HFFc6 (cell line): Measurements from ENCODE around the gene GRM4. TPM values are rescaled to one million over a fixed set of nuclear protein-coding genes. Genes with fewer than 3 reads are reported as not detected.

Experiments
- DNase-seq: peaks from one replicate; pipeline ENCODE4 v3.0.0-alpha.2; 2018
- H3K27ac Mint-ChIP-seq: 2 replicates; pipeline ENCODE4 v1.8.0; 2020; ENCODE audit warnings: mild to moderate bottlenecking, mixed read lengths
- H3K27me3 Mint-ChIP-seq: 2 replicates; pipeline ENCODE4 v1.8.0; 2021; ENCODE audit warnings: mild to moderate bottlenecking, moderate library complexity, mixed read lengths; ENCODE audit not compliant: insufficient read depth
- H3K36me3 Mint-ChIP-seq: 2 replicates; pipeline ENCODE4 v1.8.0; 2021; ENCODE audit warnings: low read depth, mixed read lengths
- H3K4me1 Mint-ChIP-seq: 2 replicates; pipeline ENCODE4 v1.8.0; 2020; ENCODE audit warnings: low read depth, mixed read lengths
- H3K4me3 Mint-ChIP-seq: 2 replicates; pipeline ENCODE4 v1.8.0; 2020; ENCODE audit warnings: mild to moderate bottlenecking, moderate library complexity, mixed read lengths
- H3K9me3 Mint-ChIP-seq: 2 replicates; pipeline ENCODE4 v1.8.0; 2020; ENCODE audit warnings: mild to moderate bottlenecking, mixed read lengths
- total RNA-seq, 6 experiments: library from RNA; stranded (reverse); fragmentation: NEBNext Ultra II Directional; extraction: Animal tissue kit (Norgen Biotek cat#: 25700); gene quantifications; 2 replicates in 1 of 6; 3 replicates in 5 of 6; pipeline ENCODE4 v1.2.3, GENCODE V29; 2021
- TF ChIP-seq, protein P1 (sequence below): fragments of 200-600 bp; sonication (generic); IDR thresholded peaks from 2 replicates; pipeline ENCODE4 v1.5.0; 2021; ENCODE audit warnings: antibody characterized with exemption, mild to moderate bottlenecking

GRM4 gene
- total RNA-seq, 6 experiments from 2014 or later = 0.12 to 0.14 TPM; not detected in 4

DNA sequence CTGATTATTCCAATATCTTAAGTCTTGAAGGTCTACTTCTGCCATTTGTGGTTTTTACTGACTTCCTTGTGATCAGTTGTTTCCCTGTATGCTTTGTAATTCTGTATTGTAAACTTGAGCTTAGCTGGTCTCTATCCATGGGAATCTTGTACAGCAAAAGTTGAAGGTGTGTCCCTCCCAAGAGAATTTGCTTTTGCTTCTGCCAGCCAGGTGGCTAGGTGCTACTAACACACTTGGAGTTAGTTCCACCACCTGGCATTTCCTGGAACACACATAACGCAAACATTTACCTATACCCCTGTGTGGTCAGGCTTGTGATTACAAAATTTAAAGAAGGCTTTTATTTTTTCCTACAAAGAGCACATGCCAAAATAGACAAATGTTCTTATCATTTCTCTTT is 141.2 kb downstream of the GRM4 start:
- TF ChIP-seq, protein P1, sequence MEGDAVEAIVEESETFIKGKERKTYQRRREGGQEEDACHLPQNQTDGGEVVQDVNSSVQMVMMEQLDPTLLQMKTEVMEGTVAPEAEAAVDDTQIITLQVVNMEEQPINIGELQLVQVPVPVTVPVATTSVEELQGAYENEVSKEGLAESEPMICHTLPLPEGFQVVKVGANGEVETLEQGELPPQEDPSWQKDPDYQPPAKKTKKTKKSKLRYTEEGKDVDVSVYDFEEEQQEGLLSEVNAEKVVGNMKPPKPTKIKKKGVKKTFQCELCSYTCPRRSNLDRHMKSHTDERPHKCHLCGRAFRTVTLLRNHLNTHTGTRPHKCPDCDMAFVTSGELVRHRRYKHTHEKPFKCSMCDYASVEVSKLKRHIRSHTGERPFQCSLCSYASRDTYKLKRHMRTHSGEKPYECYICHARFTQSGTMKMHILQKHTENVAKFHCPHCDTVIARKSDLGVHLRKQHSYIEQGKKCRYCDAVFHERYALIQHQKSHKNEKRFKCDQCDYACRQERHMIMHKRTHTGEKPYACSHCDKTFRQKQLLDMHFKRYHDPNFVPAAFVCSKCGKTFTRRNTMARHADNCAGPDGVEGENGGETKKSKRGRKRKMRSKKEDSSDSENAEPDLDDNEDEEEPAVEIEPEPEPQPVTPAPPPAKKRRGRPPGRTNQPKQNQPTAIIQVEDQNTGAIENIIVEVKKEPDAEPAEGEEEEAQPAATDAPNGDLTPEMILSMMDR = no peak
- Mint-ChIP-seq H3K9me3 (peaks cover 16% of the 10 kb centered on the region), H3K27ac (no peak overlapping the region), H3K36me3 (peaks cover 10% of the 10 kb centered on the region), H3K4me3 (no peak overlapping the region), H3K27me3 (peaks cover 53% of the 10 kb centered on the region), H3K4me1 (no peaks in the 10 kb centered on the region)
- no peak for DNase-seq

DNA sequence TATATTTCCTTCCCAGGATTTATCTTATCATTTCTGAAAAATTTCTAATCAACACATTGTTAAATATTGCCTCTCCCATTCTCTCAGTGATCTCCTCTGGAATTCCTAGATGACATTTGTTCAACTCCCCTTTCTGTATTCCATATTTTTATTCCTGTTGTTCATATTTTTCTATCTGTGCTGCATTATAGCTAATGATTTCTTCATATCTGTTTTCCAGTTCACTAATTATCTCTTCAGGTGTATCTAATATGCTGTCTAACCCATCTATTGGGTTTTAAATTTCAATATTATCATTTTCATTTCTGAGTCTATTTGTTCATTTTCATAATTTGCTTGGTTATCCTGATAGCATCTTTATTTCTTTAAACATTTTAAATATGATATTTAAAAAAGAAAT is 141.9 kb downstream of the GRM4 start:
- H3K36me3 Mint-ChIP-seq = peaks cover 9% of the 10 kb centered on the region
- DNase-seq = no peak
- H3K27ac Mint-ChIP-seq = no peak overlapping the region
- H3K9me3 Mint-ChIP-seq = peaks cover 15% of the 10 kb centered on the region
- no peaks in the 10 kb centered on the region for H3K4me1 Mint-ChIP-seq
- H3K4me3 Mint-ChIP-seq = no peak overlapping the region
- TF ChIP-seq, protein P1 = no peak
- H3K27me3 Mint-ChIP-seq = peaks cover 50% of the 10 kb centered on the region

DNA sequence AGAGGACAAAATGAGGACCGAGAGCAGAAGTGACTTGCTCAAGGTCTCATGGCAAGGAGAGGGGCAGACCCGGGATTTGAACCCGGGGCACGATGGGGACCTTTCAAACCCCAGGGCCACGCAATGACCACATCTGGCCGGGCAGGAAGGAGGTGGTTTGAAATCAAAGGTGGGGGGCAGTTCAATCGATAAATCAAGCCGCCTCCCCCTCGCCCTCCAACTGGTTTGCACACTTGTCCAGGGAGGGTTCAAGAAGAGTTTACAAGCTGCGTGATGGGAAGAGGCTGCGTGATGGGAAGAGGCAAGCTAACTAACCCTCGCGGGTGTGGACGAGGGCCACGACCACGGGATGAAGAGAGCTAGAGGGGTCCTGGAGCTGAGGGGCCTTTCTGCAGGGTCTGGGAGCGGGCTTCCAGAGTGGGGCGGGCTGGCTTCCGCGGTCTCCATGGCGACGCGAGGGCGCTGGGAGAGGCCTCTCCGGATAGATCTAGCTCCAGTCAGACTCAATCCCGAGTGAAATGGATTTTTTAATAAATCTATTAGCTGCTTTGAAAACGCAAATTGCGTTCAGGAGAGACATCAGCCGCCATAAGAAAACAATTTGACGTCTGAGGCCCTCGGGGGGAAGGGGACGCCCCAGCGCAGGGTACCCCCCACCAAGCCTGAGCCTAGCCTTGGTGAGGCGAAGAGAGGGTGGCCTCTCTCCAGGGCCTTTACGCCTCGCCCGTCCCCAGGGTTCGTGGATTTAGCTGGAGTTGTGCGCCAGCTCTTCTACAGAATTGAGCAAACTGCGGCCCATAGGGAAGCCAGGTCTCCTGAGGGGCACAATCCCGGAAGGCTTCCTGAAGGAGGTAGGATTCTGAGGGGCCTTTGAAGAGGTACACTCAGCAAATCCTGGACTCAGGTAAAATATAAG is 143.9 kb downstream of the GRM4 start:
- H3K9me3 Mint-ChIP-seq = peaks cover 8% of the 10 kb centered on the region
- no peak overlapping the region for H3K4me3 Mint-ChIP-seq
- no peak for DNase-seq
- TF ChIP-seq, protein P1 = no peak
- H3K27ac Mint-ChIP-seq = no peak overlapping the region
- peaks cover 3% of the 10 kb centered on the region; the same call in 1 of the 2 replicates for H3K36me3 Mint-ChIP-seq
- peaks cover 51% of the 10 kb centered on the region for H3K27me3 Mint-ChIP-seq
- H3K4me1 Mint-ChIP-seq = no peaks in the 10 kb centered on the region

DNA sequence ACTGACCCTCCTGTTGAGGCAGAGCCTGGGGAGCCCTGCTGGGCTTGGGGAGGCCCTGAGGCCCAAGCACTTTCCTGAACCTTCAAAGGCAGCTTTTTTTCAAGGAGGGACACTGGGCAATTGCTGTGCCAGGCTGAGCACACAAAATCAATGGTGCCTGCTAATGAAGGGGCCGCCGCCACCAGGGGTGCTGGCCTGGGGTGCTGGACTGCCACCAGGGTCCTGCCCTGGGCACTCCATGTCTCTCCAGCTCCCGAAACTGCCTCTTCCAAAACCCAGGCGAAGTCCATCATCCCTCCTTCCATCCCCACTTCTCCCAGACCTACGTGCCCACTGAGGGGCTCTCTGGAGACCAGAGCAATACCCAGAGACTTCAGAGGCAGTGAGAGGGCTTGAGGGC is 145.6 kb downstream of the GRM4 start:
- Mint-ChIP-seq H3K4me3 (no peak overlapping the region), H3K36me3 (peaks cover 5% of the 10 kb centered on the region; the same call in 1 of the 2 replicates), H3K9me3 (peaks cover 11% of the 10 kb centered on the region), H3K4me1 (no peaks in the 10 kb centered on the region), H3K27me3 (peaks cover 55% of the 10 kb centered on the region), H3K27ac (no peak overlapping the region)
- no peak for DNase-seq
- TF ChIP-seq, protein P1 = no peak

DNA sequence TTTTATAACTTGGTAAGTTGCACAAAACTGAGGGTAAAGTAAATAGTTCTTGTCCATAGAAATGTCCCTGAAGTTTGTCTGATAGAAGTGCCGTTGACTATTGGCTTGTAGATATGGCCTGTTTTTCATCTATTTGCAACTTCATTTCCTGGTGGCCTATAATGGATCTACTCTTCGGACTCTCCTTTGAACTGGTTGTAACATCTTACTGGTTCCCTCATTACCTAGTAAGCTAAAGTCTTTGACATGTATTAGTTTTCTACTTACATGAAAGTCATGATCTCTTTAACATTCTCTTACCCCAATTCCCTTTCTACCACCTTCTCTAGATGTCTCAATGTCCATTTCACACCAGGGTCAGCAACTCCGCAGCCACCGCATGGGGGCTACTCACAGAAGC is 146.3 kb downstream of the GRM4 start:
- peaks cover 11% of the 10 kb centered on the region for H3K9me3 Mint-ChIP-seq
- TF ChIP-seq, protein P1 = no peak
- no peak overlapping the region for H3K27ac Mint-ChIP-seq
- H3K27me3 Mint-ChIP-seq = peaks cover 56% of the 10 kb centered on the region
- H3K4me3 Mint-ChIP-seq = no peak overlapping the region
- peaks cover 5% of the 10 kb centered on the region; the same call in 1 of the 2 replicates for H3K36me3 Mint-ChIP-seq
- no peak for DNase-seq
- H3K4me1 Mint-ChIP-seq = no peaks in the 10 kb centered on the region
